ENCODE results near the gene EFS.

- TF ChIP-seq, protein P1, sequence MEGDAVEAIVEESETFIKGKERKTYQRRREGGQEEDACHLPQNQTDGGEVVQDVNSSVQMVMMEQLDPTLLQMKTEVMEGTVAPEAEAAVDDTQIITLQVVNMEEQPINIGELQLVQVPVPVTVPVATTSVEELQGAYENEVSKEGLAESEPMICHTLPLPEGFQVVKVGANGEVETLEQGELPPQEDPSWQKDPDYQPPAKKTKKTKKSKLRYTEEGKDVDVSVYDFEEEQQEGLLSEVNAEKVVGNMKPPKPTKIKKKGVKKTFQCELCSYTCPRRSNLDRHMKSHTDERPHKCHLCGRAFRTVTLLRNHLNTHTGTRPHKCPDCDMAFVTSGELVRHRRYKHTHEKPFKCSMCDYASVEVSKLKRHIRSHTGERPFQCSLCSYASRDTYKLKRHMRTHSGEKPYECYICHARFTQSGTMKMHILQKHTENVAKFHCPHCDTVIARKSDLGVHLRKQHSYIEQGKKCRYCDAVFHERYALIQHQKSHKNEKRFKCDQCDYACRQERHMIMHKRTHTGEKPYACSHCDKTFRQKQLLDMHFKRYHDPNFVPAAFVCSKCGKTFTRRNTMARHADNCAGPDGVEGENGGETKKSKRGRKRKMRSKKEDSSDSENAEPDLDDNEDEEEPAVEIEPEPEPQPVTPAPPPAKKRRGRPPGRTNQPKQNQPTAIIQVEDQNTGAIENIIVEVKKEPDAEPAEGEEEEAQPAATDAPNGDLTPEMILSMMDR (optimal IDR thresholded peaks at IDR 0.05 in 1 of 3, IDR thresholded peaks at IDR 0.05 in 1 of 3, conservative IDR thresholded peaks at IDR 0.05 in 1 of 3; ENCODE audit: extremely low read depth in 1 of 3, insufficient read depth in 2 of 3, low read length in 3 of 3), result no peak
- no peak for TF ChIP-seq EZH2 (IDR thresholded peaks at IDR 0.05; ENCODE audit: low read length)
Measured at GRCh38 chr14:23322568-23323517, 42.1 kb downstream of the EFS start.
